Amygdala (tissue), 56 donors: ENCODE measurements around the gene PLXNA2.

Experiments
- DNase-seq, 56 donors: peaks; one replicate each; lab custom pipeline; 2025; lab: John Stamatoyannopoulos, UW

Gene PLXNA2, protein sequence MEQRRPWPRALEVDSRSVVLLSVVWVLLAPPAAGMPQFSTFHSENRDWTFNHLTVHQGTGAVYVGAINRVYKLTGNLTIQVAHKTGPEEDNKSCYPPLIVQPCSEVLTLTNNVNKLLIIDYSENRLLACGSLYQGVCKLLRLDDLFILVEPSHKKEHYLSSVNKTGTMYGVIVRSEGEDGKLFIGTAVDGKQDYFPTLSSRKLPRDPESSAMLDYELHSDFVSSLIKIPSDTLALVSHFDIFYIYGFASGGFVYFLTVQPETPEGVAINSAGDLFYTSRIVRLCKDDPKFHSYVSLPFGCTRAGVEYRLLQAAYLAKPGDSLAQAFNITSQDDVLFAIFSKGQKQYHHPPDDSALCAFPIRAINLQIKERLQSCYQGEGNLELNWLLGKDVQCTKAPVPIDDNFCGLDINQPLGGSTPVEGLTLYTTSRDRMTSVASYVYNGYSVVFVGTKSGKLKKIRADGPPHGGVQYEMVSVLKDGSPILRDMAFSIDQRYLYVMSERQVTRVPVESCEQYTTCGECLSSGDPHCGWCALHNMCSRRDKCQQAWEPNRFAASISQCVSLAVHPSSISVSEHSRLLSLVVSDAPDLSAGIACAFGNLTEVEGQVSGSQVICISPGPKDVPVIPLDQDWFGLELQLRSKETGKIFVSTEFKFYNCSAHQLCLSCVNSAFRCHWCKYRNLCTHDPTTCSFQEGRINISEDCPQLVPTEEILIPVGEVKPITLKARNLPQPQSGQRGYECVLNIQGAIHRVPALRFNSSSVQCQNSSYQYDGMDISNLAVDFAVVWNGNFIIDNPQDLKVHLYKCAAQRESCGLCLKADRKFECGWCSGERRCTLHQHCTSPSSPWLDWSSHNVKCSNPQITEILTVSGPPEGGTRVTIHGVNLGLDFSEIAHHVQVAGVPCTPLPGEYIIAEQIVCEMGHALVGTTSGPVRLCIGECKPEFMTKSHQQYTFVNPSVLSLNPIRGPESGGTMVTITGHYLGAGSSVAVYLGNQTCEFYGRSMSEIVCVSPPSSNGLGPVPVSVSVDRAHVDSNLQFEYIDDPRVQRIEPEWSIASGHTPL (N-terminal part only)

DNA sequence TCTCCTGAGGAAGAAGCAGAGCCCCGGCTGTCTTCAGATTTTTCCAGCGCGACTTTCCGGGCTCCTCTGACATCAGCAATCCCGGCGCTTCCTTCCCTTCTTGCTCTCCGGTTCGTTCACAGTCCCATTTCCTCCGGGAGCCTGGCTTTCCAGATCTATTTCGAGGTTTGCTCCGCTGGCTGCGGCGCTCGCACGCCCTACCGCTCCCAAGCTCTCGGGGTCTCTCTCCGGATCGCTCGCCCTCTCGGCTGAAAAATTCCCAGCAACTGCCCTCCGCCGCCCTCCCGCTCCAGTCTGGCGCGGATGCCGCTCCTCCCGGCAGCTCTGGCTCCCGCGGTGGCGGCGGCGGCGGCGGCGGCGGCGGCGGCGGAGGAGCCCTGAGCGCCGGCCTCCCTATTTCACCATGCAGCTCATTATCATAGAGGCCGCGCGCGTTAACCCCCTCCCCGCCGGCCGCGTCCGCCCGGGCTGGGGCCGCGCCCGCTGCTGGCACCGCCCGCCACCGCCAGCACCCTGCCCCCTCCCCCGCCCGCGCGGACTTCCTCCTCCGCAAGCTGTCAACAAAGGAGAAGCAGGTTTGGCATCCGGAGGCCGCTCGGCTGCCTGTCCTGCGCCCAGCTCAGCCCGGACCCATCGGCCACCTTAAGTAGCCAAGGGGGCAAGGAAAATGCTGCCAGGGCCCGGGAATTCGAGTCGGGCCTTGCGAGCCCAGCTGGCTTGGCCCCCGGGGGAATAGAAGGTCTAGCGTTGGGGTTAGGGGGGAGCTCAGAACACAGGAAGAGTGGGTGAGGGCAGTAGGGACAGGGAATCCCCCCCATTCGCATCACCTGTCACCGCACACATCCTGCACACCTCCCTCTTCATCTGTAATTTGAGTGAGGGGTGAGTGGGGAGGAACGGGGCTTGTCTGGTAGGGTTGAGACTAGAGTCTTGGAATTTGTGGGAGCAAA, at the start of gene PLXNA2:
PLXNA2 (minus strand) TSS at position 418 of the 950 bp plus-strand sequence. CDS start 26,462 bp downstream, outside the sequence.
- peak in 44 of 56 donors; percentile 21 to 77 (median 55) for DNase-seq

DNA sequence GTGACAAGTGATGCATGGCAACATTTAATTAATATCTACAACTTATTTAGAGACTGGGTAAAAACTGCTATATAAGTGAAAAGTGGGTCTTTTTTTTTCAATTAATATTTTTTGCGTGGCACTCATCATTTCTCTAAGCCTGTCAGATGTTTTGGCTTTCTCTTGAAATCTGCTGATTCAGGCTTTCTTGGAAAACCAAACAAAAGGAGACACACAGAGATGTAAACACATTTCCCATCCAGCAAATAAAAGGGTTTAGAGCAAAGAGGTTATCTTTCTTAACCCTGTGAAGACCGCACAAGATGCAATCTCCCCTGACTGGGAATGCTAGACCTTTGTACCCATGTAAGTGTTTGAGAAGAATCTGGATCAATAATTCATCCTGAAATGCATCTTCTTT, 48.7 kb upstream of the PLXNA2 start:
- no peak for DNase-seq

DNA sequence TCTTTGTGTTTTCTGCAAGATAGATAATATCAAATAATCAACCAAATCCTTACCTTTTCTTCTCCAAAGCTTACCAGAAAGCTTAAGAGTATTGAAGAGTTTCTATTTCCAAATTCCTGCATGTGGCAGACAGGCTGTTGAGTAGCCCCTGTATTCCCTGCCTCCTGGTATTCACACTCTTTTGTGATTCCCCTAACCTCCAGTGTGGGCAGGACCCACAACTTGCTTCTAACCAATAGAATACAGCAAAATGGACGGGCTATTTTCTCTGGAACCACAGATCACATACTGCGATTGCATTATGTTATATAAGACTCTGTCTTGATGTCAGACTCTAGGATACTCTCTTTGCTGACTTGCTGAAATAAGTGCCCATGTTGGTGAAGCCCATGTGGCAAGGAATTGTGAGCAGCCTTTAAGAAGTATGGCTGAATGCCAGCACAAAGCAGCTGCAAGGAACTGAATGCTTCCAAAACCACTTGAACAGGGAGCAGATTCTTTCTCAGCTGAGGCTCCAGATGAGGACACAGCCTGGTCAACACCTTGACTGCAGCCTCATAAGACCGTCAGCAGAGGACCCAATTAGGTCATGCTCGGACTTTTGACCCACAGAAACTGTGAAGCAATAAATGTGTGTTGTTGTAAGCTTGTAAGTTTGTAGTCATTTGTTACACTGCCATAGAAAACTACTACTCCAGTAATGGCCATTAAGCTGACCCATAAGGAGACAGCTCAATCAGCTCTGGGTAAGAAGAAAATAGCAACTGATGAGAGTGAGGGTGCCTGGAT, 47.9 kb upstream of the PLXNA2 start:
- no peak for DNase-seq

DNA sequence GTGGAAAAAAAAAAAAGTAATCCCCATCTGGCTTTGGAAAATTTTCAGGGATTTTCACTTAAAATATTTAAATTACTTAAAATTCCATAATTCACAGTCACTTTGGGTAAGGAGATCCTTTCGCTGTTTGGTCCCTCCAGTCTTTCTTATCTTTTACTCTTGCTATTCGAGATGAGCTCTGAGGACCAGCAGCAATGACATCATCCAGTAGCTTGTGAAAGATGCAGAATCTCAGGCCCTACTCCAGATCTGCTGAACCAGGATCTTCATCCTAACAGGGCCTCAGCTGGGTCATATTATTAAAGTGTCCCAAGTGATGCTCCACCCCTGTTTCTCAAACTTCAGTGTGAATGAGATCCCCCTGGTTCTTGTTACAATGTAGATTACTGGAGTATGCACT, 46.9 kb upstream of the PLXNA2 start:
- DNase-seq = no peak

DNA sequence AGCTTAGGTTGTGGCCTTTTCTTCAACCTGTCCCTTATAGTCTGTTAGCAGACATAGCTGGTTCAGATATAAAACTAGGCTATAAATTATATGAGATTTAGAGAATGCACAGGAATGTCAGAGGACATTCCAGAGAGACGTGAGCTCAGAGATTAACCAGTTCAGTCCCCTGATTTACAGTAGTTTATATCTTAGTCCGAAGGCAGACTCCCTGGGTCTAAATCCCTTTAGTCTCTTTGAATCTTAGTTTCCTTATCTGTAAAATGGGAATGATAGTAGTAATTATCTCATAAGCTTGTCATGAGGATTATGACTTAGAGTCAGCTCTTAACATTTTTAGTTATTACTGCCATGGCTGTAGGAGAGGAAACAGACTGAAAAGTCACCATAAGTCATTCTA, 45.5 kb upstream of the PLXNA2 start:
- DNase-seq = no peak

DNA sequence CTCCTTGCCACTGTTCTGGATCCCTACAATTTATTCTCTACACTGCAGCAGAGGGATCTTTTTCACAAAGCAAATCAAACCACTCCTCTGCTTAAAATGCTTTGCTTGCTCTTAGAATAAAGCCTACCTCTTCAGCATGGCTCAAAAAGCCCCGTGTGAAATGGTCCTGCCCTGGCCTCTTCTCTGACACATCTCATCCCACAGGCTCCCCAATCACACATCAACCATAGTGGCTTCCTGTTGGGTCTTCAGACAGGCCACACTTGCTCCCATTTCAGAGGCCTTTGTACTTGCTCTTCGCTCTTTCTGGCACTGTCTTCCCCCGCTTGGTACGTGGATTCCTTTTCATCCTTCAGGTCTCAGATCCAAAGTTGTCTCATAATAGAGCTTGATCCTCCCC, 44.3 kb upstream of the PLXNA2 start:
- DNase-seq = no peak

DNA sequence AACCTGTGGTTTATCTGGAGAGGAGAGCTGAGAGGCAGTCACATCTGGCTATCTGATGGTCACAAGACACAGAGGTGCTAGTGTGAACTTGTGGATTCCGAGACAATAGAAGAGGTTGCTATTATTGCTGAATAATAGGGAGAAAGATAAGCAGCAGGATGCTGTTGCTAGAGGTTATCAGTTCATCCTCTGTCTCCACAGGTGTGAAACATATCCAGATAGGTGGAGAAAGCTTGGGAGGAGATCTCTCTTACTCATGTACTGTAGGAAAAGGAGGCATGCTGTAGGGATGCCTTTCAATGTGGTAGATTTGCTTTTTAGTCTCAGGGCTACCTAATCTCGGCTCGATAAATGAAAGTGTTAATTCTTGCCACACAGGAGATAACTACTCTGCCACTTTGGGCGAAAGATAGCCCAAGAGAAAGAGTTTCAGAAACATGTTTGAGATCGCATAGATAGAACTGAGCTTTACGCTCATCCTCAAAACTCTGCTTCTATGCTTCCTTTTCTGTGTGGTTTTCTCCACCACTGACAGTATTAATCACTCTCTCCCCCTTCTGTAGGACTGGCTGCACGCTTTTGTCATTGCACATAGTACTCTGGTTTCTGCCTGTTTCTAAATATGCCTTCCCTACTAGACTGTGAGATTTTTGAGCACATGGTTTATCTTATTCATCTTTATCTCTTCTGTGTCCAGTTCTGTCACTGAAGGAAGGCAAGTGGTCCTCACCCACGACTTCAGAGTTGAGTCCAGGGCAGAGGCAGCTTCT, 36.7 kb upstream of the PLXNA2 start:
- DNase-seq = no peak

DNA sequence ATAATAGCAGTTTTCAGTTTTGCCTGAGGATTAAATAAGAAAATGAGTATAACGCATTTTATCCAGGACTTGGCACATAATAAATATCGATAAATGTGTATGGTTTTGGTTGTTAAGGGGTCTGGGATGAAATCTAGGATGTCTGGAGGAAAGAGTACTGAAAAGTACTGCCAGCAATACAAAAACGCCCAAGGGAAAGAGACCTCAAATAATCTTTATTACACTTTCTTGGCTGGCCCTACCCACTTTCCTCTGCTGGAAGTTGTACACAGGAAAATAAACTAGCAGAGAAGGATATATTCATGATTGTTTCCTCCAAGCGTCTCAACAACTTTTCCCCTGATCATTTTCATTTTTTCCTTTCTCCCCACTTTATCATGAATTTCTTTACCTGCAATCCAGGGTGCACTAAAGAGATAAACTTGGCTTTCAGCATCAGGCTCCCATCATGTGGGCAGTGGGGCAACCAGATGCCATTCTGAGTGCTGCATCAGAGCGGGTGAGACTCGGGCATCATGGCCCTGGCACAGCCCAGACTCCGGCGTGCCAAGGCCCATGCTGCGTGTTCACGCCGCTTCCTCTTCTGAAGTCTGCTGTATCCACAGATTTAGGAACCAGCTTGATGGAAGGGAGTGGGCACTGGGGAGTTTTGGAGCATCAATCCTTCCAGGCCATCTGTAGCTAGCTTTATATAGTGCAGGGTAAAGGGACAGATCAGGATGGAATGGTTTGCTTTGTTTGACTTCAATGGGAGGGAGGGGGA, 35.8 kb upstream of the PLXNA2 start:
- no peak for DNase-seq

DNA sequence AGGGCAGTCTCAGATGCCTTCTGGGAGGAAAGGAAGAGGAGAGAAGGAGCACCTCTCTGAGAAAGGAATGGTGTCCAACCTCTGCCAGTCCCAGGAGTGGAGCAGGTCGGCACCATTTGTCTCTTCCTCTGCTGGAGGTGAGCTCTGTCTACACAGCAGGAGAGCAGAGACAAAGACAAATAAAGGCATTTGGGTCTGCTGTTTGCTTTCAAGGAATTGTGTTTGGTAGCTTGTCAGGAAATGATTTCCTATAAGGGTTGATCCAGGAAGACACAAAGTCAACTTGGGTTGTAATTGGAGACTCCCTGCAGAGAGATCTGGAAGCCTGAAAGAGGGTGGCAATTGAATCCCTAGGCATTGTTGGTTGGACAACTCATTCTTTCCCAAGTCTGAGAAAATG, 34.5 kb upstream of the PLXNA2 start:
- no peak for DNase-seq

DNA sequence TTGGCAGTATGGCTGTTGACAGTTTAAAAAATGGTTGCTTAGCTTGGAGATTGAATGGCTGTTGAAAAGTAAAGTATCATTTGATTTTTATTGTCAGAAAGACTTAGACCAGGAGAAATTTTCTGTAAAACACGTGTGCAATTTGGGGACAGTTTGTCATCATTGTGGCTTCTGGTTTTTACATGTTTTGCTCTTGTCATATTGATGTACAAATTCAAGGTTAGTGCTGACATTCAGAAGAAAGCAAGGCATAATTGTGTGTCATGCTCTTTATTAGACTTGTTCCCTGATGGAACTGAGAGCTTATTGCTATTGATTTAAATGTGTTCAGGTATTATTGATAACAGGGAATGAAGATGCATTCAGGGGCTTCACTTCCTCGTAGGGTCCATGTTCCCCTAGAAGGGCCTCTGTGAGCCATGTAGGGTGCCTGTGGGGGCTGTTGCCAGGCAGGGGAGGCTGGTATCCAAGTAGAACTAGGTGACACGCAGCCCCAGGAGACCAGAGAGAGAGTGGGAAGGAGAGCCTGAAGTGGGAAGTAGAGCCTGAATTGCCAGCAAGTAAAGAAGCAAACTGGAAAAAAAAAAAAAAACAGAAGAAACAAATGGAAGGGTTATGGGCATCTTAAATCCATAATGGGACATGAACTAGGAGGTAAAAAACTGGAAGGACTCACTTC, 32.7 kb upstream of the PLXNA2 start:
- DNase-seq = no peak

DNA sequence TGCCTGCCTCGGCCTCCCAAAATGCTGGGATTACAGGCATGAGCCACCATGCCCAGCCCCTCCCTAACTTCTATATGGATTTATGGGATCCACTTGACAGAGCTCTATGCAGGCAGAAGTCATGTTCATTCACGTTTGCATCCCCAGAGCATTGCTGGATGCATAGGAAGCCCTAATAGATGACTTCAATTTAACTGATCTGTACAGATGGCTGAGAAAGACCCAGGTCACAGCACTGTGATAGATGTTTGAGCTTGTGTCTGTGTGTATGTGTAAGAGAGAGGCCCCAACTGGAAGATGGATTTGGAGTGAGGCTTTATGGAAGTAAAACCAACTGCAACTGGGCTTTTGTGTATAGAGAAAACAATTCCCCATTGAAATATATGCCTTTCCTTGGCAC, 30.9 kb upstream of the PLXNA2 start:
- DNase-seq = no peak

DNA sequence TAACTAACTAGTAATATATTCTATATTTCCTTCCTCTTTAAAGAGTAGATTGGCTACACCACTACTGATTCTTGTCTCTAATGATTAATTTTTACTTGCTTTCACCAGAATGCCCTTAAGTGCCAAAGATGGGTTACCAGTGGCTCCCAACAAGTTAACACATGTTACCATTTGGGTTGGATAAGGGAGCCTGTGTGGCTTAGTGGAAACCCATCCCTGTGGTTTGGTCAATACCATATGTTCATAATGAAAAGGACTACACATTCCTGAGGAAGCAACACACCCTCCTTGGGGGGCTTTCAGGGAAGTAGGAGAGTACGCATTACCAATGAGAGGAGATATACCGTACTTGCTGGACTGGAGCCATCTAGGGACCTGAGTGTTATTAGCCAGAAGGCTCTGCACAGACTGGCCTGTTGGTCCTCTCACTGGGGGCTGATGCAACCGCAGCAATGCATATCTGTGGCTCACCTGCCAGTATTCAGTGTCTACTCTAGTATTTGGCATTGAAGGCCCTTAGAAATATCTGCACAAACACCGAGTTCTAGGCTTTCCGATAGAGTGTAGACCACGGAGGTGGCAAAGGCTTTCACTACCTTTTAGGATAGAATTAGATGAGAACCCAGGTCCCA, 29.3 kb upstream of the PLXNA2 start:
- no peak for DNase-seq

DNA sequence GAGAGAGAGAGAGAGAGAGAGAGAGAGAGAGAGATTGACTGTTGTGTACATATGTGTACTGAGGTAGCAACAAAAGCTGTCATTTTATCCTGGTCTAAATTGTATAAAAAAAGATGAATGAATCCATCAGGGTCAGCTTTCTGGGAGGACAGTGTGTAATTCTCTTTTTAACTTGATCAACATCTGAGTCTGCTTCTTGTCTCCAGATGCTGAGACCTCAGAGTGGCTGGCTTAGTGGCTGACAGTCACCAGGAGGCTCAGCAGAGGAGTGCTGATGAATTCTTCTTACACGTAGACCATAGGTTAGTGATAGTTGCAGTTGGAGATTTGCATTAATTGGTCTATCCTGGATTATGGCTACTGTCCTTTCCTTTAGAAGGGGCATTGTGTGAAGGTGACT, 28.5 kb upstream of the PLXNA2 start:
- no peak for DNase-seq

DNA sequence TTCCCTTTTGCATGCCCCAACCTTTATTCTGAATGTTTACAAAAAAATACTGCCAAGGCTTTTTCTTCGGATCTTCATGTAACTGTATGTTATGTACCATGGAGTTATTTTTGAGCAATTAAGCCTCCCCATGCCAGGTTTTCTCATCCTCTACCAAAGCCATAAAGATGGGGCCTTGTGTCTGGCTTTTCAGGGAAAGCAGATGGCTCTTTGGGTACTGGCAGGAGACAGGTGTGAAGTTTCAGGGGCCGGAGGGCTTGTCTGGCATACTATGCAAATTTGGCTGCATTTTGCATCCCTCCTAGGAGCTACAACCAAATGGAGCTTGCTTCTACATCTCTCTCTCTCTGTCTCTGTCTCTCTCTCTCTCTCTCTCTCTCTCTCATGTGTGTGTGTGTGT, 28.1 kb upstream of the PLXNA2 start:
- no peak for DNase-seq

DNA sequence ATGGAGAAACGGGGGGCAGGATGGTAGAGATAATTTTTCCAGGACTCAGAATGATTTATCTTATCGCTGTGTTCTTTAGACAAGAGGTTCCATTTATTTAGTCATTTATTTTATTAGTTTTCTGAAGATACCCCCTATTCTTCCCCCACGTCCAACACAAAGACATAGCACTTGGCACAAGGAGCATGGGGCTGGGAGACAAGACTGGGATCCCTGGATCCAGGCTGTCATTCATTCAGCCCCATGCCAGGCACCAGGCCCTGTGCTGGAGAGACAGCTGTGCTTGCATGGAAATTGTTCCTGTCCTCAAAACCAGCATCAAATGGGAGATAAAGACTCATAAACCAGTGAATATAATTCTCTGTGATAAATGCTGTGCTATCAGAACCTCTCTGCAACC, 27.1 kb upstream of the PLXNA2 start:
- no peak for DNase-seq

DNA sequence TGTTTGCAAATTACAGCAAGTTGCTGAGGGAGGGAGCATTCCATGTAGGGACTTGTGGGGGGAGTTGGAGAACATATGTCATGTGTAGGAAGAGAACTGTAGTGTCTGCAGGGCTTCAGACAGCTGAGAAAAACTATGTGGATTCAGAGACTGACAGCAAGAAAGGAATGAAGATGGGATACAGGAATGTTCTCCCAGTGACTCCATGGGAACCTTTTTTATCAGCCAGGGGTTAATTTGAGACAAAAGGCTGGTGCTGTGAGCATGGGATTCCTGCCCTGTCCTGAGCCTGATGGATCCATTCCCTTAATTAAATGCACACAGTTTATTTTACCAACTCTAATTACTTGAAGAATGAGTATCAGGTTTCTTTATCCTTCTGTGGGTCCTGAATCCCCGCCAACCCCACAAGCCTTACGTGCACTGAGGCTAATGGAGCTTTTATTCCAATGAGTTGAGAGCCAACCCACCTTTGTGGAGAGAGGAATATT, 26.5 kb upstream of the PLXNA2 start:
- no peak for DNase-seq

DNA sequence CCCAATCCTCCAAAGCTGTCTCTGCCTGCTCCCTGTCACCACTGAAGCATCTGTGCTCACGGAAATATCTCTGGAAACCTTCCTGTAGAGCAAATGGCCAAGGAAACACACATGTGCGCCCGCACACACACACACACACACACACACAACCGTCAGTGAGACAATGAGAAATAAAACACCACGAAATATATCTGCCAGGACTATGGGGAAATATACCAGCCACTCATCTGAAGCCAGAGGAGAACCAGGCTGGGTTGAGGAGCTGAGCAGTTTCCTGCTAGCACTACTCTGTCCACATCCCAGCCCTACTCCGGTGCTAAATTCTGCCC, 25.1 kb upstream of the PLXNA2 start:
- no peak for DNase-seq
